OCI-LY7 (cell line): Measurements from ENCODE around the gene RPL37A. TPM values are rescaled to one million over a fixed set of nuclear protein-coding genes. Genes with fewer than 3 reads are reported as not detected.

ENCODE experiments used
- BruUV-seq: library from RNA; stranded (reverse); fragments of 400-500 nt; replicated peaks from 2 replicates; lab custom pipeline; 2021; lab: Mats Ljungman, UMichigan
- CTCF ChIA-PET: fragments of 300-600 bp; sonication (Branson Sonifier 250); formaldehyde crosslinking; loops from one replicate; lab custom pipeline; 2022; ENCODE audit warnings: antibody characterized with exemption; ENCODE audit not compliant: unreplicated experiment; lab: Charles Lee
- POLR2A ChIA-PET: fragments of 300-600 bp; sonication (Branson Sonifier 250); formaldehyde crosslinking; loops from one replicate; lab custom pipeline; 2022; ENCODE audit warnings: antibody characterized with exemption; lab: Charles Lee
- DNase-seq: peaks from one replicate; pipeline ENCODE4 v3.0.0-alpha.2; 2015; ENCODE audit warnings: low spot score
- H2AFZ ChIP-seq: fragments of 200-600 bp; sonication (generic), shearing (Covaris generic); 2 replicates; pipeline ENCODE4 v1.6.1; 2014; ENCODE audit warnings: mild to moderate bottlenecking, antibody characterized with exemption, low read length, moderate library complexity
- H3K27ac ChIP-seq: fragments of 200-600 bp; sonication (generic); 2 replicates; pipeline ENCODE4 v1.5.1; 2014; ENCODE audit warnings: mixed run types, low read depth, mild to moderate bottlenecking, moderate library complexity, low read length, inconsistent platforms; ENCODE audit not compliant: poor library complexity, severe bottlenecking
- H3K36me3 ChIP-seq: fragments of 200-600 bp; sonication (generic); 2 replicates; pipeline ENCODE4 v1.6.1; 2014; ENCODE audit warnings: mild to moderate bottlenecking, antibody characterized with exemption, low read length, moderate library complexity, mixed read lengths; ENCODE audit not compliant: insufficient read depth
- H3K4me1 ChIP-seq: fragments of 200-600 bp; sonication (generic); 2 replicates; pipeline ENCODE4 v1.5.1; 2014; ENCODE audit warnings: mild to moderate bottlenecking, low read length; ENCODE audit not compliant: insufficient read depth, poor library complexity, severe bottlenecking
- H3K4me2 ChIP-seq: fragments of 200-600 bp; sonication (generic); 2 replicates; pipeline ENCODE4 v1.6.1; 2014; ENCODE audit warnings: mild to moderate bottlenecking, low read length
- H3K4me3 ChIP-seq: fragments of 200-600 bp; sonication (generic); 2 replicates; pipeline ENCODE4 v1.5.1; 2014; ENCODE audit warnings: mild to moderate bottlenecking, low read depth, low read length; ENCODE audit not compliant: poor library complexity, severe bottlenecking
- H3K79me2 ChIP-seq: fragments of 200-600 bp; sonication (generic); 2 replicates; pipeline ENCODE4 v1.6.1; 2016; ENCODE audit warnings: low read depth, mild to moderate bottlenecking, low read length, moderate library complexity, mixed read lengths; ENCODE audit not compliant: insufficient read depth
- H3K9me2 ChIP-seq: fragments of 200-600 bp; sonication (generic); 2 replicates; pipeline ENCODE4 v1.6.1; 2016; ENCODE audit warnings: mild to moderate bottlenecking, low read length, mixed read lengths; ENCODE audit not compliant: insufficient read depth
- H3K9me3 ChIP-seq: fragments of 200-600 bp; sonication (generic); 2 replicates; pipeline ENCODE4 v1.6.1; 2014; ENCODE audit warnings: mild to moderate bottlenecking, mixed run types, low read length, mixed read lengths
- H4K20me1 ChIP-seq: fragments of 200-600 bp; sonication (generic); 2 replicates; pipeline ENCODE4 v1.6.1; 2014; ENCODE audit warnings: mild to moderate bottlenecking, antibody characterized with exemption, low read length, moderate library complexity, mixed read lengths; ENCODE audit not compliant: insufficient read depth
- EZH2phosphoT487 ChIP-seq: fragments of 200-600 bp; sonication (generic); IDR thresholded peaks from 2 replicates; pipeline ENCODE4 v1.6.1; 2018; ENCODE audit warnings: low read depth, borderline replicate concordance, mild to moderate bottlenecking, mixed run types, antibody characterized with exemption, low read length, moderate library complexity, mixed read lengths
- intact Hi-C: fragments of 100-400 bp; cut with micrococcal nuclease; formaldehyde crosslinking; loops from one replicate; pipeline ENCODE4 v1.10.0; 2022; ENCODE audit not compliant: unreplicated experiment
- total RNA-seq, 2 experiments: library from RNA; depleted of rRNA in 1 of 2; stranded (reverse); fragments of >200 nt in 1 of 2; shearing (Covaris generic) in 1 of 2; gene quantifications; 2 replicates each; pipeline ENCODE4 v1.2.3, GENCODE V29; 2014 to 2022
- TF ChIP-seq, protein P1 (sequence below): fragments of 200-600 bp; sonication (generic); conservative IDR thresholded peaks from 2 replicates; pipeline ENCODE4 v1.5.1; 2014; ENCODE audit warnings: mild to moderate bottlenecking, antibody characterized with exemption, low read length, moderate library complexity, mixed read lengths

Gene RPL37A
- total RNA-seq, 2 experiments from 2014 or later: 3,500 to 4,020 TPM

DNA sequence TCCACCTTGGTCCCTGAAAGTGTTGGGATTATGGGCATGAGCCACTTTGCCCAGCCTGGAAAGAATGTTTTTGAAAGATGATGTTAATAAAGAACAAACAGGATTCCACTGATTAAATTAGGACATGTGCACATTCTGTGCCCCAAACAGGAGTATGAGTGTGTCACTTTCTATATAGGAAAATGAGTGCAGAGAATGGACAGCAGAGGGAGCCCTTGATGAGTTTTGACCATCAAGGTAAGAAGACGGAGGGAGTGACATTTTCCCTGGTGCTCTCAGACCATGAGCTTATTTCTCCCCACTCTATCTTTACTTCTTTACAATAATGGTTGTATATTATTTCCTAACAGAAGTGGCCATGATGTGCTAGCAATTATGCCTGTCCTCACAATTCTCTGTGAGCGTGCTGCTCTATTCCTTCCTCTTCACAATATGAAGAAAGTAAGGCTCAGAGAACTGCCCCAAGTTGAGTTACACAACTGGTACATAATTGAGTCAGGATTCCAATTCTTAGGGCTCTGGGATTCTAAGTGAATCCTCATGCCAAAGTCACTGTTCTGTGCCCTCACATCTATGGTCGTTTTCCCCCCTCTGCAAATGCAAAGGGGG is 20.6 kb downstream of the RPL37A start:
- Histone ChIP-seq H4K20me1 (no peaks in the 10 kb centered on the region), H3K4me1 (no peaks in the 10 kb centered on the region), H2AFZ (no peak overlapping the region), H3K4me2 (no peak overlapping the region), H3K4me3 (no peak overlapping the region), H3K36me3 (peaks cover 8% of the 10 kb centered on the region; the same call in 1 of the 2 replicates), H3K27ac (no peak overlapping the region), H3K9me3 (no peaks in the 10 kb centered on the region), H3K9me2 (no peaks in the 10 kb centered on the region), H3K79me2 (no peaks in the 10 kb centered on the region)
- ChIA-PET POLR2A (interaction anchor here (0.6 to 0.7 kb wide), 2 partner anchors 21 to 156 kb away, joined by 4 read pairs; partner anchors contain the start of gene RPL37A), CTCF (interaction anchor here (0.6 to 1.3 kb wide), 2 partner anchors 69 to 144 kb away, joined by 3 read pairs; no protein-coding TSS in a partner anchor)
- BruUV-seq: no TSS peak
- intact Hi-C loops: loop anchor here (1.0 kb wide), 1 partner anchor 147 kb away; no protein-coding TSS in a partner anchor
- DNase-seq: peak; percentile 68
- TF ChIP-seq, protein P1, sequence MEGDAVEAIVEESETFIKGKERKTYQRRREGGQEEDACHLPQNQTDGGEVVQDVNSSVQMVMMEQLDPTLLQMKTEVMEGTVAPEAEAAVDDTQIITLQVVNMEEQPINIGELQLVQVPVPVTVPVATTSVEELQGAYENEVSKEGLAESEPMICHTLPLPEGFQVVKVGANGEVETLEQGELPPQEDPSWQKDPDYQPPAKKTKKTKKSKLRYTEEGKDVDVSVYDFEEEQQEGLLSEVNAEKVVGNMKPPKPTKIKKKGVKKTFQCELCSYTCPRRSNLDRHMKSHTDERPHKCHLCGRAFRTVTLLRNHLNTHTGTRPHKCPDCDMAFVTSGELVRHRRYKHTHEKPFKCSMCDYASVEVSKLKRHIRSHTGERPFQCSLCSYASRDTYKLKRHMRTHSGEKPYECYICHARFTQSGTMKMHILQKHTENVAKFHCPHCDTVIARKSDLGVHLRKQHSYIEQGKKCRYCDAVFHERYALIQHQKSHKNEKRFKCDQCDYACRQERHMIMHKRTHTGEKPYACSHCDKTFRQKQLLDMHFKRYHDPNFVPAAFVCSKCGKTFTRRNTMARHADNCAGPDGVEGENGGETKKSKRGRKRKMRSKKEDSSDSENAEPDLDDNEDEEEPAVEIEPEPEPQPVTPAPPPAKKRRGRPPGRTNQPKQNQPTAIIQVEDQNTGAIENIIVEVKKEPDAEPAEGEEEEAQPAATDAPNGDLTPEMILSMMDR: peak; percentile 84
- TF ChIP-seq EZH2phosphoT487: no peak

DNA sequence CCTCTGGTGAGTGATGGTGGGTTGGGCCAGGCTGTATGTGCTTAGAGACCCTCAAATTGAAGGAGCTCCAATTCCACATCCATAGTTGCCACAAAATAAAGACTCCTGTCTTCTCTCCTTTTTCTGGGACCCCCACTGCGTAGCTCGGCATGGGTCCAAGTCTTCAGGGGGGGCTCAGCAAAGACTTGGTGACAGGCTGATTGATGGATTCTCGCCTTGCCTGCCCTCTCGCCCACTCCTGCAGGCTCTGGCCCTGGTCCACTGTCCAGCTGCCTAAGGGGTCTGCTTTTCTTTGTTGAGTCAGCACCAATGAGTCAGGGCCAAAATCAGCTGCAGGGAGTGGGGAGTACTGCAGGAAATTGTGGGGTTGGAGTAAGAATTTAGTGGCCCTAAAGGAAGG is 21.5 kb downstream of the RPL37A start:
- DNase-seq: no peak
- H4K20me1 ChIP-seq: no peaks in the 10 kb centered on the region
- no TSS peak for BruUV-seq
- H2AFZ ChIP-seq: no peak overlapping the region
- POLR2A ChIA-PET: interaction anchor here (0.7 kb wide), 1 partner anchor 155 kb away, joined by 4 read pairs; no protein-coding TSS in a partner anchor
- H3K79me2 ChIP-seq: no peaks in the 10 kb centered on the region
- no peaks in the 10 kb centered on the region for H3K9me3 ChIP-seq
- CTCF ChIA-PET: interaction anchor here (1.3 kb wide), 1 partner anchor 143 kb away, joined by 3 read pairs; no protein-coding TSS in a partner anchor
- H3K9me2 ChIP-seq: no peaks in the 10 kb centered on the region
- no peak overlapping the region for H3K4me2 ChIP-seq
- no peak overlapping the region for H3K4me3 ChIP-seq
- H3K36me3 ChIP-seq: peaks cover 8% of the 10 kb centered on the region; the same call in 1 of the 2 replicates
- intact Hi-C loops: no loop called here
- no peaks in the 10 kb centered on the region for H3K4me1 ChIP-seq
- no peak for TF ChIP-seq EZH2phosphoT487
- TF ChIP-seq, protein P1: no peak
- H3K27ac ChIP-seq: no peak overlapping the region

- ChIA-PET CTCF (no interaction called here), POLR2A (no interaction called here)
- no peak for TF ChIP-seq EZH2phosphoT487
- TF ChIP-seq, protein P1: no peak
- H3K4me1 ChIP-seq: no peaks in the 10 kb centered on the region
- H3K27ac ChIP-seq: no peak overlapping the region
- H2AFZ ChIP-seq: no peak overlapping the region
- no TSS peak for BruUV-seq
- H3K36me3 ChIP-seq: peaks cover 8% of the 10 kb centered on the region; the same call in 1 of the 2 replicates
- intact Hi-C loops: no loop called here
- DNase-seq: no peak
- H3K4me2 ChIP-seq: no peak overlapping the region
- H4K20me1 ChIP-seq: no peaks in the 10 kb centered on the region
- no peaks in the 10 kb centered on the region for H3K9me2 ChIP-seq
- no peaks in the 10 kb centered on the region for H3K9me3 ChIP-seq
- H3K79me2 ChIP-seq: no peaks in the 10 kb centered on the region
- H3K4me3 ChIP-seq: no peak overlapping the region
Measured at GRCh38 chr2:216522892-216523502, 24.4 kb downstream of the RPL37A start.
